Neutrophil (primary cell): ENCODE measurements around the gene ABCA13.
A peak's percentile ranks its signal among the peaks of the same experiment; 100 is the strongest.
"Not testable (repeated sequence)": the region's sequence is repeated elsewhere in the genome, so short reads cannot be mapped to it uniquely, and the experiment has no call there.

Experiments used
- H3K27ac ChIP-seq: fragments of 200-600 bp; sonication (generic); 2 replicates; pipeline ENCODE4 v1.5.1; 2016; ENCODE audit warnings: mild to moderate bottlenecking, moderate library complexity
- H3K27me3 ChIP-seq: fragments of 200-600 bp; sonication (generic); 2 replicates; pipeline ENCODE4 v1.6.0; 2016; ENCODE audit warnings: mild to moderate bottlenecking
- H3K36me3 ChIP-seq: fragments of 200-600 bp; sonication (generic); 2 replicates; pipeline ENCODE4 v1.5.1; 2017
- H3K4me1 ChIP-seq, 2 experiments: fragments of 200-600 bp in 1 of 2; sonication (generic) in 1 of 2; 1 replicate in 1 of 2; 2 replicates in 1 of 2; pipeline versions ENCODE4 v1.5.1 to v1.6.1; 2013 to 2016; ENCODE audit warnings: low read depth in 1 of 2, low read length in 1 of 2, mild to moderate bottlenecking in 1 of 2, moderate library complexity in 1 of 2; ENCODE audit not compliant: control insufficient read depth in 1 of 2, insufficient read depth in 1 of 2
- H3K4me3 ChIP-seq, 2 experiments: fragments of 200-600 bp in 1 of 2; sonication (generic) in 1 of 2; 1 replicate in 1 of 2; 2 replicates in 1 of 2; pipeline ENCODE4 v1.5.1; 2013 to 2016; ENCODE audit warnings: low read depth in 1 of 2, low read length in 1 of 2, mild to moderate bottlenecking in 1 of 2, moderate library complexity in 1 of 2
- H3K9me3 ChIP-seq: fragments of 200-600 bp; sonication (generic); 2 replicates; pipeline ENCODE4 v1.5.1; 2016
- CTCF ChIP-seq: fragments of 200-600 bp; sonication (generic); IDR thresholded peaks from 2 replicates; pipeline ENCODE4 v1.5.1; 2016; ENCODE audit warnings: antibody characterized with exemption

ABCA13 gene

DNA sequence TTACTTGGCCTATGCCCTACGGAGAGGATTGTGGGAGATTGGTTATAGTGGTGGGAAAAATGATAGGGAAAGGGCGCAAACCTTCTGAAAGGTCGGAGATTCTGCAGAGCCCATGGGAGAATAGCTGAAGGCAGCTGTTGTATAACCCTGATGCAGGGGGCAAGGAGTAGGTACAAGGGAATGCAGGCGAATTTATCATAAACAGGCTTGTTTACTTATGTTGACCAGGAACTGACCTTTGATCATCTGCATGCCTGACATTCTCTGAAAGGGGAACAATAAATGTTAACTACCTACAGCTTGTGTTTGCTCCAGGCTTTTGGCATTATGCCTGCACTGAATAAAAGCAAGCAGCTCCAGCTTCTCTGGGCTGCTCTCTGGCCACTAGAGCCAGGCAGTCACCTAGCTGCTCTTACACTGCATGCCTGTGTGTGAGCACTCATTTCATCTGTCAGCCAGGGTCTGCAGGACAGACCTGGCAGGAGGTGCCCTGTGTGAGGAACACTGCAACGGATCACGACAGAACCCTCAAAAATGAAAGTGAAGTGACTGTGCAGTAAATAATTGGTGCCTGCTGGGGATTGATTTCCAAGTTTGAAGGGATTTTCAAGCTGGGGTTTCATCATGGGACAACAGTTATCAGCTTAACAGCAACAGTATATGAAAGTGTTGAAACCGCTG, 31.1 kb upstream of the ABCA13 start:
- peak overlapping the region; percentile 43 for H3K27ac ChIP-seq
- no peaks in the 10 kb centered on the region for H3K9me3 ChIP-seq
- H3K4me1 ChIP-seq: peaks cover 12 to 15% of the 10 kb centered on the region in 2 experiments
- no peaks in the 10 kb centered on the region for H3K27me3 ChIP-seq
- TF ChIP-seq CTCF: no peak
- no peaks in the 10 kb centered on the region for H3K36me3 ChIP-seq
- H3K4me3 ChIP-seq: peak overlapping the region in 1 of 2 experiments; percentile 20

GRCh38 chr7:48141521-48141920, 29.7 kb upstream of the ABCA13 start:
- TF ChIP-seq CTCF: no peak

DNA sequence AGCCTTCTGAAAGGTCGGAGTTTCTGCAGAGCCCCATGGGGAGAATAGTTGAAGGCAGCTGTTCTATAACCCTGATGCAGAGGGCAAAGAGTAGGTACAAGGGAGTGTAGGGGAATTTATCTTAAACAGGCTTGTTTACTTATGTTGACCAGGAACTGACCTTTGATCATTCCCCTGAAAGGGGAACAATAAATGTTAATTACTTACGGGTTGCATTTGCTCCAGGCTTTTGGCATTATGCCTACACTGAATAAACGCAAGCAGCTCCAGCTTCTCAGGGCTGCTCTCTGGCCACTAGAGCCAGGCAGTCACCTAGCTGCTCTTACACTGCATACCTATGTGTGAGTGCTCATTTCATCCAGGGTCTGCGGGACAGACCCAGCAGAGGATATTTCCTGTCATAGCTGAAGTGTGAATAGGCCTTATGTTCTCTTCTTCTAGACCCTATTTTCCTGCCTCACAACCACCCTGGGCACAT, 26.9 kb upstream of the ABCA13 start:
- no peak overlapping the region for H3K27ac ChIP-seq
- no peak for TF ChIP-seq CTCF
- no peak overlapping the region for H3K4me3 ChIP-seq
- no peaks in the 10 kb centered on the region for H3K9me3 ChIP-seq
- peaks cover 12 to 15% of the 10 kb centered on the region in 2 experiments for H3K4me1 ChIP-seq
- no peaks in the 10 kb centered on the region for H3K36me3 ChIP-seq
- no peaks in the 10 kb centered on the region for H3K27me3 ChIP-seq

More at GRCh38 chr7:48141521-48141920, 29.7 kb upstream of the ABCA13 start:
- no peaks in the 10 kb centered on the region for H3K9me3 ChIP-seq
- peaks cover 12 to 15% of the 10 kb centered on the region in 2 experiments for H3K4me1 ChIP-seq
- H3K36me3 ChIP-seq: no peaks in the 10 kb centered on the region
- H3K4me3 ChIP-seq: no peak overlapping the region
- H3K27me3 ChIP-seq: no peaks in the 10 kb centered on the region
- no peak overlapping the region for H3K27ac ChIP-seq

GRCh38 chr7:48147078-48147591, 24.1 kb upstream of the ABCA13 start:
- H3K27ac ChIP-seq: no peak overlapping the region
- no peaks in the 10 kb centered on the region for H3K9me3 ChIP-seq
- no peaks in the 10 kb centered on the region for H3K36me3 ChIP-seq
- no peak overlapping the region for H3K4me3 ChIP-seq
- peaks cover 7% of the 10 kb centered on the region for H3K27me3 ChIP-seq
- H3K4me1 ChIP-seq: no peaks in the 10 kb centered on the region
- no peak for TF ChIP-seq CTCF

GRCh38 chr7:48147690-48148089, 23.6 kb upstream of the ABCA13 start:
- H3K4me1 ChIP-seq, H3K27me3 ChIP-seq, H3K27ac ChIP-seq, H3K36me3 ChIP-seq, H3K9me3 ChIP-seq, H3K4me3 ChIP-seq: not testable (repeated sequence)

DNA sequence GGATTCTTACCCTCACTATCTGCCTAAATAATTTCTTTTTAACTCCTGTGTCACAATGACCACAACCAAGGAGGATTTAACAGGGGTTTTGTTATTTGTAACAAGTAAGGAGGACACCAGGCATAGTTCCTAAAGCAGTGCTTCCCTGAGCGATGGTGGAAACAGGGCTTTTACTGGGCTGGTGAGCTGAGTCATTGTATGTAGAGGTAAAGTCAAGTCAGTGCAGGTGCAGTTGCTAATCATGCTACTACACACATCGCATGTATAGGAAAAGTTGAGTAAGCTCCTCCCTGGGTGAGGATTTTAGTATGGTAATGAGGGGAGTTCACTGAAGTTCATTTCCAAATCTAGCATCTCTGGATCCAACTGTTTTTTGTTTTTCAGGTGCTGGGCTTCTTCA, 22.9 kb upstream of the ABCA13 start:
- Histone ChIP-seq H3K27me3 (peaks cover 7% of the 10 kb centered on the region), H3K36me3 (no peaks in the 10 kb centered on the region), H3K27ac (no peak overlapping the region), H3K4me3 (no peak overlapping the region), H3K9me3 (no peaks in the 10 kb centered on the region), H3K4me1 (no peaks in the 10 kb centered on the region)
- no peak for TF ChIP-seq CTCF
